Astrocyte (in vitro differentiated cells and primary cell): Measurements from ENCODE around the gene CLSTN3. TPM values are rescaled to one million over a fixed set of nuclear protein-coding genes. Genes with fewer than 3 reads are reported as not detected.

Experiments used
- DNase-seq: peaks from one replicate; pipeline ENCODE4 v3.0.0-alpha.2; 2010; ENCODE audit warnings: low read depth
- FAIRE-seq: peaks from 2 replicates; lab custom pipeline; 2011; peaks lifted over from hg19 to GRCh38; lab: Jason Lieb, UNC
- H2AFZ ChIP-seq: 2 replicates; pipeline ENCODE4 v1.6.0; 2012; ENCODE audit warnings: low read depth, low read length, inconsistent platforms
- H3K27ac ChIP-seq: 2 replicates; pipeline ENCODE4 v1.5.1; 2011; ENCODE audit warnings: low read depth, low read length, inconsistent platforms
- H3K27me3 ChIP-seq: 2 replicates; pipeline ENCODE4 v1.6.0; 2011; ENCODE audit warnings: low read length, inconsistent platforms; ENCODE audit not compliant: insufficient read depth
- H3K36me3 ChIP-seq: 2 replicates; pipeline ENCODE4 v1.5.1; 2011; ENCODE audit warnings: low read length, inconsistent platforms; ENCODE audit not compliant: insufficient read depth
- H3K4me1 ChIP-seq: 2 replicates; pipeline ENCODE4 v1.5.1; 2011; ENCODE audit warnings: low read length, inconsistent platforms; ENCODE audit not compliant: insufficient read depth
- H3K4me2 ChIP-seq: 2 replicates; pipeline ENCODE4 v1.6.0; 2012; ENCODE audit warnings: low read length, inconsistent platforms
- H3K4me3 ChIP-seq: 2 replicates; pipeline ENCODE4 v1.5.1; 2011; ENCODE audit warnings: low read depth, mild to moderate bottlenecking, low read length, inconsistent platforms; ENCODE audit not compliant: insufficient read depth
- H3K79me2 ChIP-seq: 2 replicates; pipeline ENCODE4 v1.6.0; 2012; ENCODE audit warnings: mild to moderate bottlenecking, low read length, inconsistent platforms; ENCODE audit not compliant: insufficient read depth
- H3K9ac ChIP-seq: 2 replicates; pipeline ENCODE4 v1.6.0; 2012; ENCODE audit warnings: mild to moderate bottlenecking, low read length, inconsistent platforms
- H3K9me3 ChIP-seq: 2 replicates; pipeline ENCODE4 v1.5.1; 2012; ENCODE audit warnings: low read depth, mild to moderate bottlenecking, low read length, inconsistent platforms; ENCODE audit not compliant: insufficient read depth
- H4K20me1 ChIP-seq: 2 replicates; pipeline ENCODE4 v1.6.0; 2012; ENCODE audit warnings: low read length, inconsistent platforms; ENCODE audit not compliant: insufficient read depth
- H3K27ac Mint-ChIP-seq: one replicate; pipeline ENCODE4 v1.8.0; 2021; ENCODE audit warnings: mild to moderate bottlenecking, mixed read lengths; ENCODE audit not compliant: unreplicated experiment
- H3K27me3 Mint-ChIP-seq: one replicate; pipeline ENCODE4 v1.8.0; 2021; ENCODE audit warnings: low read depth, mixed read lengths; ENCODE audit not compliant: unreplicated experiment
- H3K36me3 Mint-ChIP-seq: one replicate; pipeline ENCODE4 v1.8.0; 2021; ENCODE audit warnings: low read depth, mixed read lengths; ENCODE audit not compliant: unreplicated experiment
- H3K4me1 Mint-ChIP-seq: one replicate; pipeline ENCODE4 v1.8.0; 2021; ENCODE audit warnings: low read depth, mixed read lengths; ENCODE audit not compliant: unreplicated experiment
- H3K4me3 Mint-ChIP-seq: one replicate; pipeline ENCODE4 v1.8.0; 2021; ENCODE audit warnings: mild to moderate bottlenecking, moderate library complexity, mixed read lengths; ENCODE audit not compliant: unreplicated experiment
- H3K9me3 Mint-ChIP-seq: one replicate; pipeline ENCODE4 v1.8.0; 2021; ENCODE audit warnings: mild to moderate bottlenecking, mixed read lengths; ENCODE audit not compliant: unreplicated experiment
- EZH2 ChIP-seq: IDR thresholded peaks from 2 replicates; pipeline ENCODE4 v1.6.1; 2012; ENCODE audit warnings: mild to moderate bottlenecking, low read length, inconsistent platforms; ENCODE audit not compliant: insufficient read depth
- total RNA-seq: library from RNA; stranded (reverse); gene quantifications from 2 replicates; pipeline ENCODE4 v1.2.1, GENCODE V29; 2021
- TF ChIP-seq, protein P1 (sequence below): IDR thresholded peaks from 2 replicates; pipeline ENCODE4 v1.5.1; 2011; ENCODE audit warnings: low read depth, mild to moderate bottlenecking, inconsistent platforms, low read length, moderate library complexity; ENCODE audit not compliant: insufficient read depth

Gene CLSTN3
- total RNA-seq, 1 donor from 2014 or later: 29.6 TPM

DNA sequence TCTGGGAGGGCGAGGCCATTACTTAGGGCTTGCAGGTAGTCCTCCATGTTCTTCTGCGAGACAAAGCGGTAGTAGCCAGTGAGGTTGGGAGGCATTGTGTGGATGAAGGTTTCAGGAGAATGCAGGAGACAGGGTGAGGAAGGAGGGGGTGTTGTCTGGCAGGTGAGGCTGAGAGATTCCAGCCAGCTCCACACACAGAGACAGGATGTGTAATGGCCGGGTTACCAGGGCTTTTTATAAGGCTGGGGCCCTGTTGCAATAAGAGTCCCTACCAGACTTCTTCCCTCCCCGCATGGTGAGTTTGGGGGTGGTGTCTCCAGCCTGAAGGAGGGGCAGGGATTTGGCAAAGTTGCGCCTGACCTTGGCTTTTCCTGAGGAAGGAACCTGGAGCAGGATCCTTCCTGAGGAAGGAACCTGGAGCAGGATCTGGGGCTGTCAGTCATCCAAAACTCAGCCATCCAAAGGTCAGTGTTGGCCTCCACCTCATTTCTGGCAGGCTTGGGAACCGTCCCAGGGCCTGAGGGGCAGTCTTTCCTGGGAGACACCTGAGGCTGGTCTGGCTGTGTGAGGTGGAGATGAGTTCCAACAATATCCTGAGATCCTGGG lies 1.4 kb upstream of the CLSTN3 start, which contains the start of gene RBP5:
Gene RBP5 (minus strand): TSS at position 209 of the 606 bp plus-strand sequence. CDS start 114 bp downstream, at position 95.
- no peaks in the 10 kb centered on the region for H3K79me2 ChIP-seq
- peak within 1 kb of the TSS; percentile 82 for H3K9ac ChIP-seq
- TF ChIP-seq, protein P1, sequence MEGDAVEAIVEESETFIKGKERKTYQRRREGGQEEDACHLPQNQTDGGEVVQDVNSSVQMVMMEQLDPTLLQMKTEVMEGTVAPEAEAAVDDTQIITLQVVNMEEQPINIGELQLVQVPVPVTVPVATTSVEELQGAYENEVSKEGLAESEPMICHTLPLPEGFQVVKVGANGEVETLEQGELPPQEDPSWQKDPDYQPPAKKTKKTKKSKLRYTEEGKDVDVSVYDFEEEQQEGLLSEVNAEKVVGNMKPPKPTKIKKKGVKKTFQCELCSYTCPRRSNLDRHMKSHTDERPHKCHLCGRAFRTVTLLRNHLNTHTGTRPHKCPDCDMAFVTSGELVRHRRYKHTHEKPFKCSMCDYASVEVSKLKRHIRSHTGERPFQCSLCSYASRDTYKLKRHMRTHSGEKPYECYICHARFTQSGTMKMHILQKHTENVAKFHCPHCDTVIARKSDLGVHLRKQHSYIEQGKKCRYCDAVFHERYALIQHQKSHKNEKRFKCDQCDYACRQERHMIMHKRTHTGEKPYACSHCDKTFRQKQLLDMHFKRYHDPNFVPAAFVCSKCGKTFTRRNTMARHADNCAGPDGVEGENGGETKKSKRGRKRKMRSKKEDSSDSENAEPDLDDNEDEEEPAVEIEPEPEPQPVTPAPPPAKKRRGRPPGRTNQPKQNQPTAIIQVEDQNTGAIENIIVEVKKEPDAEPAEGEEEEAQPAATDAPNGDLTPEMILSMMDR: no peak
- no peak for TF ChIP-seq EZH2
- peaks cover 12% of the 10 kb centered on the region for H3K4me1 ChIP-seq
- peaks cover 13% of the 10 kb centered on the region for H4K20me1 ChIP-seq
- Mint-ChIP-seq H3K9me3 (no peaks in the 10 kb centered on the region), H3K36me3 (peaks cover 7% of the 10 kb centered on the region), H3K4me3 (peak within 1 kb of the TSS; percentile 87), H3K27me3 (peaks cover 33% of the 10 kb centered on the region), H3K4me1 (peaks cover 2% of the 10 kb centered on the region), H3K27ac (no peak within 1 kb of the TSS)
- peak within 1 kb of the TSS; percentile 95 for H2AFZ ChIP-seq
- DNase-seq (no peak), FAIRE-seq (no peak)
- H3K36me3 ChIP-seq: no peaks in the 10 kb centered on the region
- no peaks in the 10 kb centered on the region for H3K9me3 ChIP-seq
- peak within 1 kb of the TSS; percentile 74 for H3K4me3 ChIP-seq
- H3K27ac ChIP-seq: no peak within 1 kb of the TSS
- H3K27me3 ChIP-seq: peaks cover 4% of the 10 kb centered on the region
- peak within 1 kb of the TSS; percentile 99 for H3K4me2 ChIP-seq

DNA sequence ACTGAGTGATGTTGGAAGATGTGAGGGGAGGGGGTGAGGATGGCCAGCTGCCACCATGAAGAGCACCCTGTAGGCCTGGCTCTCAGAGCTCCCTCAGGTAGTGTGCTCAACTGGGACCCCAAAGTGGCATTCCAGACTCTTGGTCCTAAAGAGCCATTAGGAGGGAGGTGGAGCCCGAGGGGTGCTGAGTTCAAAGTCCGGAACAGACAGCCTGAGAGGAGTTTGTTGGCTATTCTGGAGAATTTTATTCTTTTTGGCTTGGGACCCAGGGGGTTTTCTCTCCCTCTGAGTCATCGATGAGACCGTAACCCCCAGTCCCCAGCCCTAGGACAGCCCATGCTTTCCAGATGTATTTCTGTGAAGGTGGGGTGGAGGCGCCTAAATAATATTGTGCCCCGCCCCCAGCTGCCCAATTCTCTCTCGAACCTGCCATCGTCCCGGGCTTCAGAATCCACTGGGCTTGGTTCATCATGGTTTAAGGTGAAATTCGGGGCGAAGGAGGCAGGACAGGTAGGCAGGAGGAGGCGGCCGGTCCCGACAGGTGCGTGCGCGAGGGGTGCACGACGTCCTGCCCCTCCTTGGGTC lies 792 bp upstream of the CLSTN3 start:
- no peak for TF ChIP-seq EZH2
- TF ChIP-seq, protein P1: no peak
- Histone ChIP-seq H3K27me3 (peaks cover 4% of the 10 kb centered on the region), H3K4me3 (peak overlapping the region; percentile 74), H3K9ac (peak overlapping the region; percentile 82), H3K27ac (no peak overlapping the region), H4K20me1 (peaks cover 13% of the 10 kb centered on the region), H3K4me1 (peaks cover 12% of the 10 kb centered on the region), H2AFZ (peak overlapping the region; percentile 95), H3K36me3 (no peaks in the 10 kb centered on the region), H3K9me3 (no peaks in the 10 kb centered on the region), H3K4me2 (peak overlapping the region; percentile 99), H3K79me2 (no peaks in the 10 kb centered on the region)
- FAIRE-seq (no peak), DNase-seq (no peak)
- no peak overlapping the region for H3K27ac Mint-ChIP-seq
- peaks cover 28% of the 10 kb centered on the region for H3K27me3 Mint-ChIP-seq
- no peaks in the 10 kb centered on the region for H3K9me3 Mint-ChIP-seq
- peaks cover 2% of the 10 kb centered on the region for H3K4me1 Mint-ChIP-seq
- peak overlapping the region; percentile 87 for H3K4me3 Mint-ChIP-seq
- peaks cover 11% of the 10 kb centered on the region for H3K36me3 Mint-ChIP-seq
